Stomach (tissue), 4 donors: ENCODE measurements around the gene RFX3.

Source experiments
- CTCF ChIP-seq, 7 experiments: fragments of 450-650 bp in 4 of 7; fragments of 200-600 bp in 3 of 7; sonication (generic) in 3 of 7; IDR thresholded peaks; one replicate each; pipeline ENCODE4 v1.5.1; 2016 to 2019; ENCODE audit warnings: antibody characterized with exemption in 7 of 7, control low read depth in 2 of 7, mild to moderate bottlenecking in 1 of 7
- POLR2A ChIP-seq, 4 donors: fragments of 450-650 bp; IDR thresholded peaks; one replicate each; pipeline ENCODE4 v1.6.1; 2016; ENCODE audit warnings: antibody characterized with exemption in 4 of 4, control low read depth in 2 of 4, mild to moderate bottlenecking in 1 of 4, moderate library complexity in 1 of 4
- POLR2AphosphoS5 ChIP-seq, 3 donors: sonication (generic); formaldehyde crosslinking; IDR thresholded peaks; one replicate each; pipeline ENCODE4 v1.6.1; 2016; ENCODE audit warnings: antibody characterized with exemption in 3 of 3

DNA sequence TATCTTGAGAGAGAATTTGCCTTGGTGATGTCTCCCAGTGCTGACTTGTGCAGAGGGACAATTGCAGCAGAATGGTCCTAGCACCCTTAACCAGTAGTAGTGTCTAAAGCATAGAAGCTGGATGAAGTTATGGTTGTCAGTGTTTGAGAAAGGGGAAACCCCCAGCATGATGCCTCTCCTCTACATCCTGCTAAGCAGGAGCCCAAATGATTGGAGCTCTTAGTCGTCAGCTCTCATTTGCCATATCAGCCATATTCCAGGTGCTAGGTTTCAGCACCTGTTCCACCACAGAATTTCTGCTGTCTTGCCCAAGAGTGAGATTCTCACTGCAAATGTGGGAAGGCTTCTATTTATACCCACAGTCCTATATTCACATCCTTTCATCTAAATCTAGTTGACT, 43.7 kb upstream of the RFX3 start:
- TF ChIP-seq CTCF (IDR thresholded peaks at IDR 0.05) (no peak), POLR2A (IDR thresholded peaks at IDR 0.05) (no peak), POLR2AphosphoS5 (IDR thresholded peaks at IDR 0.05) (no peak)
